ENCODE data around the gene KDM8. TPM values are rescaled to one million over a fixed set of nuclear protein-coding genes. Genes with fewer than 3 reads are reported as not detected.

KDM8 gene
- total RNA-seq, 1 experiment from 2014 or later = 5.3 TPM

DNA sequence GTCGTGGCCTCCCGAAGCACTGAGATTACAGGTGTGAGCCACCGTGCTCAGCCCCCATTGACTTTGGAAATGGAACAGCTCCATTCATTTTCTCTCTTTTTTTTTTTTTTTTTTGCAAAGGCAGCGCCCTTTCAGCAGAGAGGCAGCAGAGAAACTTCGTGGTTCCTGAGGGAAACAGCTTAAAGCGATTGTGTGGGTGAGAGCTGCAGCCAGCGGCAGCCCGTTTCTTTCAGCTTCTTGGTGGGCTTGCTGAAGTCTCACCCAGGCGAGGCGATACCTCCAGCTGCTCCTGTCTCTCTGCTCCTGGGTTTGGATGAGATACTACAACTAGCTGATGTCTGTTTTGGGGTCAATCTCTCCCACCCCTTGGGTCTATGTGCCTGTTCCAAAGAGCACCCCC, 7.7 kb downstream of the KDM8 start (continued):
- TF ChIP-seq, protein P1, sequence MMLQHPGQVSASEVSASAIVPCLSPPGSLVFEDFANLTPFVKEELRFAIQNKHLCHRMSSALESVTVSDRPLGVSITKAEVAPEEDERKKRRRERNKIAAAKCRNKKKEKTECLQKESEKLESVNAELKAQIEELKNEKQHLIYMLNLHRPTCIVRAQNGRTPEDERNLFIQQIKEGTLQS (IDR thresholded peaks at IDR 0.05) = no peak
- TF ChIP-seq, protein P2, sequence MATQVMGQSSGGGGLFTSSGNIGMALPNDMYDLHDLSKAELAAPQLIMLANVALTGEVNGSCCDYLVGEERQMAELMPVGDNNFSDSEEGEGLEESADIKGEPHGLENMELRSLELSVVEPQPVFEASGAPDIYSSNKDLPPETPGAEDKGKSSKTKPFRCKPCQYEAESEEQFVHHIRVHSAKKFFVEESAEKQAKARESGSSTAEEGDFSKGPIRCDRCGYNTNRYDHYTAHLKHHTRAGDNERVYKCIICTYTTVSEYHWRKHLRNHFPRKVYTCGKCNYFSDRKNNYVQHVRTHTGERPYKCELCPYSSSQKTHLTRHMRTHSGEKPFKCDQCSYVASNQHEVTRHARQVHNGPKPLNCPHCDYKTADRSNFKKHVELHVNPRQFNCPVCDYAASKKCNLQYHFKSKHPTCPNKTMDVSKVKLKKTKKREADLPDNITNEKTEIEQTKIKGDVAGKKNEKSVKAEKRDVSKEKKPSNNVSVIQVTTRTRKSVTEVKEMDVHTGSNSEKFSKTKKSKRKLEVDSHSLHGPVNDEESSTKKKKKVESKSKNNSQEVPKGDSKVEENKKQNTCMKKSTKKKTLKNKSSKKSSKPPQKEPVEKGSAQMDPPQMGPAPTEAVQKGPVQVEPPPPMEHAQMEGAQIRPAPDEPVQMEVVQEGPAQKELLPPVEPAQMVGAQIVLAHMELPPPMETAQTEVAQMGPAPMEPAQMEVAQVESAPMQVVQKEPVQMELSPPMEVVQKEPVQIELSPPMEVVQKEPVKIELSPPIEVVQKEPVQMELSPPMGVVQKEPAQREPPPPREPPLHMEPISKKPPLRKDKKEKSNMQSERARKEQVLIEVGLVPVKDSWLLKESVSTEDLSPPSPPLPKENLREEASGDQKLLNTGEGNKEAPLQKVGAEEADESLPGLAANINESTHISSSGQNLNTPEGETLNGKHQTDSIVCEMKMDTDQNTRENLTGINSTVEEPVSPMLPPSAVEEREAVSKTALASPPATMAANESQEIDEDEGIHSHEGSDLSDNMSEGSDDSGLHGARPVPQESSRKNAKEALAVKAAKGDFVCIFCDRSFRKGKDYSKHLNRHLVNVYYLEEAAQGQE (IDR thresholded peaks at IDR 0.05; ENCODE audit: low read depth) = no peak
- no peak for TF ChIP-seq EZH2 (IDR thresholded peaks at IDR 0.05)

DNA sequence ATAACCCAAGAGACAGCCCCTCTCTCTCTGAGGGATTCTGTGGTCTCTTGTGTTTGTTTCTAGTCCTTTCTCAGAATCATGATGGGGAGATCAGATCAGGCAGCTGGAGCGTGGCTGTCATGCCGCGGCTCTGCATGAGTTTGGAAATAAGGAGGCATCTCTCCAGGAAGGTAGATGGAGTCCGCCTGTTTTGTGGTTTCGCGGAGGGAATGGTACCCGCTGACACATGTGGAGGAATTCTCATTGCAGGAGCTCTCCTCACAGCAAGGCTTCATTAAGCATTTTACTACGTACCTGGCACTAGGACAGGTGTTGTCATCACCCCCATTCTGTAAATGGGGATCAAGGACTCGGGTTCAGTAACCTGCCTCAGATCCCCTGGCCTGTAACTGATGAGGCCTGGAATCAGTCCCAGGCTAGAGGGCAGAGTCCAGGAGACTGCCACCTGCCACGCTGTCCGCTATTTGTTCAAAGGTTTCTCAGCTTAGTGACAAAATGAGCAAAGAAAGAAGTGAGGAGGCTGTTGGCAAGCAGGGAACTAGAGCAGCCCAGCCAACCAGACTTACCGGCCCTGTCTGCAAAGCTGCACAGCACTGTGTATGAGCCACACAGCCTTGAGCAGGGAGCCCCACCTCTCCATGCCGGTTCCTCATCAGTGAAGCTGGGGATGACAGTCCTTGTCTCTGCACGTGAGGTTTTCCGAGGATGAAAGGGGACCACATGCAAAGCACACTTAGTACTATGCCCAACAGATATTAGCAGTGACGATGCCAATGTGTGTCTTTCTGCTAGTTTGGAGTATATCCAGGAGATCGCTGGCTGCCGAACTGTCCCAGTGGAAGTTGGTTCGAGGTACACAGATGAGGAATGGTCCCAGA, 11.0 kb downstream of the KDM8 start:
- Histone ChIP-seq H2AFZ (ENCODE audit: low read depth, low read length, poor library complexity, severe bottlenecking) (no peak overlapping the region), H3K36me3 (ENCODE audit: control insufficient read depth in 1 of 2, insufficient read depth in 2 of 2, low read length in 2 of 2) (no peaks in the 10 kb centered on the region), H3K9me3 (ENCODE audit: control insufficient read depth in 1 of 2, insufficient read depth in 1 of 2, low read depth in 1 of 2, low read length in 2 of 2) (no peaks in the 10 kb centered on the region), H4K20me1 (ENCODE audit: insufficient read depth) (no peaks in the 10 kb centered on the region), H3K4me1 (ENCODE audit: control insufficient read depth in 1 of 2, insufficient read depth in 2 of 2, low read length in 2 of 2) (no peaks in the 10 kb centered on the region), H3K4me2 (ENCODE audit: low read length) (no peak overlapping the region), H3K9me2 (ENCODE audit: insufficient read depth) (no peaks in the 10 kb centered on the region), H3K27me3 (ENCODE audit: insufficient read depth, low read length) (no peaks in the 10 kb centered on the region), H3K79me2 (ENCODE audit: insufficient read depth, low read length) (no peaks in the 10 kb centered on the region), H3K27ac (ENCODE audit: low read depth, low read length) (no peak overlapping the region), H3K4me3 (replicated peaks in 1 of 2; ENCODE audit: low read depth in 1 of 2, low read length in 2 of 2) (no peak overlapping the region), H3K9ac (ENCODE audit: low read length) (no peak overlapping the region)
- POLR2A ChIA-PET = no interaction called here
- ATAC-seq = no peak
- intact Hi-C loops (cut with micrococcal nuclease) = no loop called here
- CTCF ChIA-PET = no interaction called here
- no TSS peak for BruUV-seq (replicated peaks)
- no peak for DNase-seq (ENCODE audit: low read depth, low spot score)
- RAD21 ChIA-PET (ENCODE audit: low non-redundant PET in 1 of 2, low total read pairs in 2 of 2, uncharacterized antibody in 2 of 2, unreplicated experiment in 2 of 2) = no interaction called here
- TF ChIP-seq, protein P1 (IDR thresholded peaks at IDR 0.05) = no peak
- TF ChIP-seq SP1 (IDR thresholded peaks at IDR 0.05; ENCODE audit: low read depth) (no peak), ZNF274 (IDR thresholded peaks at IDR 0.05; ENCODE audit: low read depth, low read length) (no peak), TCF7L2 (IDR thresholded peaks at IDR 0.05; ENCODE audit: borderline replicate concordance, extremely low read depth, insufficient read depth, insufficient read length) (no peak), YY1 (IDR thresholded peaks at IDR 0.05; ENCODE audit: extremely low read depth, insufficient replicate concordance, low read depth, low read length) (no peak), FOSL1 (IDR thresholded peaks at IDR 0.05; ENCODE audit: low read depth) (no peak), ELF1 (IDR thresholded peaks at IDR 0.05; ENCODE audit: borderline replicate concordance, low read depth) (no peak), JUND (IDR thresholded peaks at IDR 0.05) (no peak), SIN3A (IDR thresholded peaks at IDR 0.05; ENCODE audit: low read depth) (no peak)
- TF ChIP-seq, protein P3, sequence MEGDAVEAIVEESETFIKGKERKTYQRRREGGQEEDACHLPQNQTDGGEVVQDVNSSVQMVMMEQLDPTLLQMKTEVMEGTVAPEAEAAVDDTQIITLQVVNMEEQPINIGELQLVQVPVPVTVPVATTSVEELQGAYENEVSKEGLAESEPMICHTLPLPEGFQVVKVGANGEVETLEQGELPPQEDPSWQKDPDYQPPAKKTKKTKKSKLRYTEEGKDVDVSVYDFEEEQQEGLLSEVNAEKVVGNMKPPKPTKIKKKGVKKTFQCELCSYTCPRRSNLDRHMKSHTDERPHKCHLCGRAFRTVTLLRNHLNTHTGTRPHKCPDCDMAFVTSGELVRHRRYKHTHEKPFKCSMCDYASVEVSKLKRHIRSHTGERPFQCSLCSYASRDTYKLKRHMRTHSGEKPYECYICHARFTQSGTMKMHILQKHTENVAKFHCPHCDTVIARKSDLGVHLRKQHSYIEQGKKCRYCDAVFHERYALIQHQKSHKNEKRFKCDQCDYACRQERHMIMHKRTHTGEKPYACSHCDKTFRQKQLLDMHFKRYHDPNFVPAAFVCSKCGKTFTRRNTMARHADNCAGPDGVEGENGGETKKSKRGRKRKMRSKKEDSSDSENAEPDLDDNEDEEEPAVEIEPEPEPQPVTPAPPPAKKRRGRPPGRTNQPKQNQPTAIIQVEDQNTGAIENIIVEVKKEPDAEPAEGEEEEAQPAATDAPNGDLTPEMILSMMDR (IDR thresholded peaks at IDR 0.05 in 2 of 3, conservative IDR thresholded peaks at IDR 0.05 in 1 of 3; ENCODE audit: borderline replicate concordance in 1 of 3, insufficient read depth in 1 of 3, low read depth in 2 of 3, low read length in 2 of 3) = no peak
- TF ChIP-seq, protein P4, sequence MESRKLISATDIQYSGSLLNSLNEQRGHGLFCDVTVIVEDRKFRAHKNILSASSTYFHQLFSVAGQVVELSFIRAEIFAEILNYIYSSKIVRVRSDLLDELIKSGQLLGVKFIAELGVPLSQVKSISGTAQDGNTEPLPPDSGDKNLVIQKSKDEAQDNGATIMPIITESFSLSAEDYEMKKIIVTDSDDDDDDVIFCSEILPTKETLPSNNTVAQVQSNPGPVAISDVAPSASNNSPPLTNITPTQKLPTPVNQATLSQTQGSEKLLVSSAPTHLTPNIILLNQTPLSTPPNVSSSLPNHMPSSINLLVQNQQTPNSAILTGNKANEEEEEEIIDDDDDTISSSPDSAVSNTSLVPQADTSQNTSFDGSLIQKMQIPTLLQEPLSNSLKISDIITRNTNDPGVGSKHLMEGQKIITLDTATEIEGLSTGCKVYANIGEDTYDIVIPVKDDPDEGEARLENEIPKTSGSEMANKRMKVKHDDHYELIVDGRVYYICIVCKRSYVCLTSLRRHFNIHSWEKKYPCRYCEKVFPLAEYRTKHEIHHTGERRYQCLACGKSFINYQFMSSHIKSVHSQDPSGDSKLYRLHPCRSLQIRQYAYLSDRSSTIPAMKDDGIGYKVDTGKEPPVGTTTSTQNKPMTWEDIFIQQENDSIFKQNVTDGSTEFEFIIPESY (IDR thresholded peaks at IDR 0.05; ENCODE audit: extremely low read depth, insufficient replicate concordance, low read length) = no peak
- TF ChIP-seq, protein P5, sequence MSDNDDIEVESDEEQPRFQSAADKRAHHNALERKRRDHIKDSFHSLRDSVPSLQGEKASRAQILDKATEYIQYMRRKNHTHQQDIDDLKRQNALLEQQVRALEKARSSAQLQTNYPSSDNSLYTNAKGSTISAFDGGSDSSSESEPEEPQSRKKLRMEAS (IDR thresholded peaks at IDR 0.05) = no peak

Data from HCT116 (cell line).